ENCODE measurements around the gene REPS1. TPM values are rescaled to one million over a fixed set of nuclear protein-coding genes. Genes with fewer than 3 reads are reported as not detected.

Gene REPS1
- total and polyA plus RNA-seq, 7 experiments from 2014 or later, result 24.7 to 74.6 (median 65.4) TPM

DNA sequence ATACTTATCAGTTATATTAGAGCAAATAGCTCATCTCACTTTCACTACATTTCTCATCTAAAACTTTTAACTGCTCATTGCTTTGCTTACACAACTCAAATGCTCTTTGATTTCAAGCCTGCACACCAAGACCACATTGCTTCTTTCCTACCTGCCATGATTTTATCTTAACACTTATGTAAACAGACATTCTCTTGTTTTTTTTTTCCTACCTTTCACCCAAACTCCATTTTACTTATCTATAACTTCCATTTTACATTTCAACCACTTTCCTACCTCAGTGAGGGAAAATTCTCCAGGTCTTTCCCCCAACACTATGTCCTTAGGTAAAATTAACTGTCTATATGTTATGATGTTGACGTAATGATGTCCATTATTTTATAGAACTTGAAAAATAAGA is 24.0 kb downstream of the REPS1 start:
- no peak overlapping the region for H3K27ac ChIP-seq (ENCODE audit: low read depth, low read length)
- H3K36me3 Mint-ChIP-seq, result peaks cover 0 to 6% (median 0%) of the 10 kb centered on the region in 5 donors
- ChIA-PET CTCF (no interaction called here), POLR2A (interaction anchor here (1.1 kb wide), 1 partner anchor 300 kb away, joined by 3 read pairs; no protein-coding TSS in a partner anchor)
- H3K4me3 ChIP-seq (ENCODE audit: low read length), result no peak overlapping the region
- H3K9me3 ChIP-seq (ENCODE audit: control insufficient read depth in 2 of 3, low read length in 3 of 3), result no peaks in the 10 kb centered on the region
- intact Hi-C loops (cut with micrococcal nuclease), result no loop called here
- H3K4me1 Mint-ChIP-seq, result peaks cover 7 to 64% (median 53%) of the 10 kb centered on the region in 7 donors
- H3K27ac Mint-ChIP-seq, result no peak overlapping the region
- DNase-seq, result no peak
- H3K9me3 Mint-ChIP-seq, result no peaks in the 10 kb centered on the region
- peaks cover 3 to 10% of the 10 kb centered on the region in 2 donors for H3K4me1 ChIP-seq (ENCODE audit: control insufficient read depth in 2 of 2, insufficient read depth in 2 of 2, low read length in 2 of 2)
- ATAC-seq, result no peak
- H3K27me3 ChIP-seq (ENCODE audit: control insufficient read depth in 2 of 2, insufficient read depth in 2 of 2, low read length in 2 of 2), result no peaks in the 10 kb centered on the region
- no peaks in the 10 kb centered on the region for H3K27me3 Mint-ChIP-seq
- no peaks in the 10 kb centered on the region for H3K36me3 ChIP-seq (ENCODE audit: control insufficient read depth in 2 of 3, insufficient read depth in 3 of 3, low read length in 3 of 3)
- H3K4me3 Mint-ChIP-seq, result no peak overlapping the region

GRCh38 chr6:138963531-138963930 is 24.5 kb downstream of the REPS1 start:
- H3K9me3 ChIP-seq (ENCODE audit: control insufficient read depth in 2 of 3, low read length in 3 of 3), result no peaks in the 10 kb centered on the region
- no peak overlapping the region for H3K4me3 ChIP-seq (ENCODE audit: low read length)
- no peaks in the 10 kb centered on the region for H3K27me3 ChIP-seq (ENCODE audit: control insufficient read depth in 2 of 2, insufficient read depth in 2 of 2, low read length in 2 of 2)
- no peak overlapping the region for H3K4me3 Mint-ChIP-seq
- H3K4me1 Mint-ChIP-seq, result peaks cover 12 to 64% (median 53%) of the 10 kb centered on the region in 7 donors
- no peak for DNase-seq
- H3K27ac ChIP-seq (ENCODE audit: low read depth, low read length), result no peak overlapping the region
- H3K27me3 Mint-ChIP-seq, result no peaks in the 10 kb centered on the region
- H3K4me1 ChIP-seq (ENCODE audit: control insufficient read depth in 2 of 2, insufficient read depth in 2 of 2, low read length in 2 of 2), result peaks cover 5 to 15% of the 10 kb centered on the region in 2 donors
- H3K36me3 Mint-ChIP-seq, result peaks cover 0 to 6% (median 0%) of the 10 kb centered on the region in 5 donors
- H3K9me3 Mint-ChIP-seq, result no peaks in the 10 kb centered on the region
- ChIA-PET CTCF (no interaction called here), POLR2A (no interaction called here)
- no peak for ATAC-seq
- no peak overlapping the region for H3K27ac Mint-ChIP-seq
- intact Hi-C loops (cut with micrococcal nuclease), result no loop called here
- no peaks in the 10 kb centered on the region for H3K36me3 ChIP-seq (ENCODE audit: control insufficient read depth in 2 of 3, insufficient read depth in 3 of 3, low read length in 3 of 3)

DNA sequence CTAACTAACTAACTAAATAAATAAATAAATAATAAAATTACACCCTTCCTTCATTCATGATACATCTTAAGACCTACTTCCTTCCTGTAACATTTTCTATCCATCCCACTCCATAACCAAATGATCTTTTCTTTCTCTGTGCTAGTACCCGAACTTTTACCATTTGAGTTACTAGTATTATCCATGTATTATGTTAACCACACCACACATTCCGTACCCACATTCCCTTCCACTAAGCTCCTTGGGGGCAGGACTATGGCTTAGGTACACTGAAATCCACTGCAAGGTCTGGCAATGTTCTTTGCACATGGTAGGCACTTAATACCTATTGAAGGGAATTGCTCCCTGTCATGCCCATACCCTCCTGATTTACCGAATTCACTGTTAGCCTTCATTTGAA is 24.9 kb downstream of the REPS1 start:
- intact Hi-C loops (cut with micrococcal nuclease), result no loop called here
- no peak overlapping the region for H3K27ac ChIP-seq (ENCODE audit: low read depth, low read length)
- Mint-ChIP-seq H3K36me3 (peaks cover 0 to 6% (median 0%) of the 10 kb centered on the region in 5 donors), H3K9me3 (no peaks in the 10 kb centered on the region), H3K27me3 (no peaks in the 10 kb centered on the region), H3K27ac (no peak overlapping the region), H3K4me3 (no peak overlapping the region), H3K4me1 (peaks cover 16 to 66% (median 56%) of the 10 kb centered on the region in 7 donors)
- no peak for DNase-seq
- no peaks in the 10 kb centered on the region for H3K9me3 ChIP-seq (ENCODE audit: control insufficient read depth in 2 of 3, low read length in 3 of 3)
- ATAC-seq, result no peak
- peaks cover 9 to 19% of the 10 kb centered on the region in 2 donors for H3K4me1 ChIP-seq (ENCODE audit: control insufficient read depth in 2 of 2, insufficient read depth in 2 of 2, low read length in 2 of 2)
- H3K27me3 ChIP-seq (ENCODE audit: control insufficient read depth in 2 of 2, insufficient read depth in 2 of 2, low read length in 2 of 2), result no peaks in the 10 kb centered on the region
- no peaks in the 10 kb centered on the region for H3K36me3 ChIP-seq (ENCODE audit: control insufficient read depth in 2 of 3, insufficient read depth in 3 of 3, low read length in 3 of 3)
- ChIA-PET POLR2A (interaction anchor here (0.6 kb wide), 1 partner anchor 10 kb away, joined by 3 read pairs; no protein-coding TSS in a partner anchor), CTCF (no interaction called here)
- H3K4me3 ChIP-seq (ENCODE audit: low read length), result no peak overlapping the region

DNA sequence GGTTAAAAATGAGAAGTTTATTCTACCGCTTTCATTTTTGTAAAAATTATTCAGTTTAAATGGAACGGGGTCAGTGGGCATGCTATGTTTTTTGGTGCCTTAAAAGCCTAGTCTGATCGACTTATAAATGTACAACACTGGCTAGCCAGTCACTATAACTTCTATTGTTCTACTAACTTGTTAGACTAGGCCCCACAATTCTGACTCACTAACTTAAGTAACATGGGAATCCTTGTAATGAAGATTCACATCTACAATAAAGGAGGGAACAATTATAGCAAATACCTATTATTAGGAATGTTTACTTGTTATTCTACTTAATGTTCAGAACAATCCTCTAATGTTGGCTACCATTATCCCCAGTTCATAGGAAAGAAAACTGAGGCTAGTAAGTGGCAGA is 28.5 kb downstream of the REPS1 start:
- DNase-seq, result no peak
- no peaks in the 10 kb centered on the region for H3K27me3 ChIP-seq (ENCODE audit: control insufficient read depth in 2 of 2, insufficient read depth in 2 of 2, low read length in 2 of 2)
- peaks cover 11 to 14% of the 10 kb centered on the region in 2 donors for H3K4me1 ChIP-seq (ENCODE audit: control insufficient read depth in 2 of 2, insufficient read depth in 2 of 2, low read length in 2 of 2)
- CTCF ChIA-PET, result interaction anchor here (0.7 kb wide), 1 partner anchor 1874 kb away, joined by 3 read pairs; no protein-coding TSS in a partner anchor
- intact Hi-C loops (cut with micrococcal nuclease), result loop anchor here in 1 of 2 donors (2.0 kb wide), 1 partner anchor 15 kb away; no protein-coding TSS in a partner anchor
- Mint-ChIP-seq H3K4me1 (peaks cover 39 to 71% (median 52%) of the 10 kb centered on the region in 7 donors), H3K4me3 (peak overlapping the region in 4 of 10 donors; percentile 49 to 71 (median 58)), H3K27ac (peak overlapping the region in 3 of 9 donors; percentile 1 to 56 (median 41)), H3K9me3 (no peaks in the 10 kb centered on the region), H3K36me3 (peaks cover 0 to 5% (median 0%) of the 10 kb centered on the region in 5 donors), H3K27me3 (no peaks in the 10 kb centered on the region)
- POLR2A ChIA-PET, result no interaction called here
- H3K9me3 ChIP-seq (ENCODE audit: control insufficient read depth in 2 of 3, low read length in 3 of 3), result no peaks in the 10 kb centered on the region
- no peak for ATAC-seq
- H3K36me3 ChIP-seq (ENCODE audit: control insufficient read depth in 2 of 3, insufficient read depth in 3 of 3, low read length in 3 of 3), result no peaks in the 10 kb centered on the region
- no peak overlapping the region for H3K4me3 ChIP-seq (ENCODE audit: low read length)
- no peak overlapping the region for H3K27ac ChIP-seq (ENCODE audit: low read depth, low read length)

GRCh38 chr6:138958595-138958994 is 29.5 kb downstream of the REPS1 start:
- Mint-ChIP-seq H3K4me1 (peaks cover 40 to 80% (median 60%) of the 10 kb centered on the region in 7 donors), H3K9me3 (peaks cover 0 to 5% (median 0%) of the 10 kb centered on the region in 11 donors), H3K36me3 (peaks cover 0 to 12% (median 5%) of the 10 kb centered on the region in 5 donors), H3K27me3 (no peaks in the 10 kb centered on the region), H3K4me3 (peak overlapping the region in 9 of 10 donors; percentile 26 to 73 (median 64)), H3K27ac (peak overlapping the region in 5 of 9 donors; percentile 44 to 75 (median 62))
- no peaks in the 10 kb centered on the region for H3K9me3 ChIP-seq (ENCODE audit: control insufficient read depth in 2 of 3, low read length in 3 of 3)
- no peak overlapping the region for H3K27ac ChIP-seq (ENCODE audit: low read depth, low read length)
- no peak for DNase-seq
- no peak for ATAC-seq
- H3K27me3 ChIP-seq (ENCODE audit: control insufficient read depth in 2 of 2, insufficient read depth in 2 of 2, low read length in 2 of 2), result no peaks in the 10 kb centered on the region
- H3K4me1 ChIP-seq (ENCODE audit: control insufficient read depth in 2 of 2, insufficient read depth in 2 of 2, low read length in 2 of 2), result peaks cover 11 to 14% of the 10 kb centered on the region in 2 donors
- H3K4me3 ChIP-seq (ENCODE audit: low read length), result no peak overlapping the region
- POLR2A ChIA-PET, result interaction anchor here (0.6 kb wide), 1 partner anchor 416 kb away, joined by 4 read pairs; no protein-coding TSS in a partner anchor
- intact Hi-C loops (cut with micrococcal nuclease), result loop anchor here in 1 of 2 donors (2.0 kb wide), 1 partner anchor 16 kb away; no protein-coding TSS in a partner anchor
- H3K36me3 ChIP-seq (ENCODE audit: control insufficient read depth in 2 of 3, insufficient read depth in 3 of 3, low read length in 3 of 3), result no peaks in the 10 kb centered on the region
- CTCF ChIA-PET, result no interaction called here

DNA sequence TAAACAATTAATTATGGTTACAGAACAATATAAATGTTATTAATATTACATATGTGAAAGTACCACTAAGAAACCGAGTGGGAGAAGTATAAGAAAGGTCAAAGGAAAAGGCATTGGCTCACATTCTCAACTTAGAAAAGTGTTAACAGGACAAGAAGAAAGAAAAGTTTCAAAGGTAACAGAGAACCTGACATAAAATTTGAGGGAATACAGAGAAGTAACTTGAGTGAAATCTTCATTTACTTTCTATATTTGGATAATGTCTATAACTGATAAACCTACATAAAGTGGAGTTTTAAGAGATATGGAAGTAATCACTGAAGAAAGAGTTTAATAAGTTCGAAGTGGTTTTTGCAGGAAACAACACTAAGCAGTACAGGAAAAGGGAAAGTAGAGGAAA is 30.1 kb downstream of the REPS1 start:
- POLR2A ChIA-PET, result no interaction called here
- ATAC-seq, result no peak

More for the DNA sequence above, 30.1 kb downstream of the REPS1 start:
- intact Hi-C loops (cut with micrococcal nuclease), result loop anchor here in 1 of 2 donors (2.0 kb wide), 1 partner anchor 17 kb away; no protein-coding TSS in a partner anchor
- H3K27me3 ChIP-seq (ENCODE audit: control insufficient read depth in 2 of 2, insufficient read depth in 2 of 2, low read length in 2 of 2), result no peaks in the 10 kb centered on the region
- H3K4me3 Mint-ChIP-seq, result peak overlapping the region in 9 of 10 donors; percentile 30 to 73 (median 64)
- H3K27me3 Mint-ChIP-seq, result no peaks in the 10 kb centered on the region
- DNase-seq, result no peak
- H3K9me3 ChIP-seq (ENCODE audit: control insufficient read depth in 2 of 3, low read length in 3 of 3), result no peaks in the 10 kb centered on the region
- no peaks in the 10 kb centered on the region for H3K36me3 ChIP-seq (ENCODE audit: control insufficient read depth in 2 of 3, insufficient read depth in 3 of 3, low read length in 3 of 3)
- CTCF ChIA-PET, result no interaction called here
- H3K4me1 ChIP-seq (ENCODE audit: control insufficient read depth in 2 of 2, insufficient read depth in 2 of 2, low read length in 2 of 2), result peaks cover 11 to 14% of the 10 kb centered on the region in 2 donors
- peaks cover 0 to 5% (median 0%) of the 10 kb centered on the region in 11 donors for H3K9me3 Mint-ChIP-seq
- peak overlapping the region in 7 of 9 donors; percentile 24 to 75 (median 44) for H3K27ac Mint-ChIP-seq
- H3K27ac ChIP-seq (ENCODE audit: low read depth, low read length), result no peak overlapping the region
- H3K4me1 Mint-ChIP-seq, result peaks cover 47 to 87% (median 67%) of the 10 kb centered on the region in 7 donors
- peaks cover 0 to 12% (median 5%) of the 10 kb centered on the region in 5 donors for H3K36me3 Mint-ChIP-seq
- H3K4me3 ChIP-seq (ENCODE audit: low read length), result no peak overlapping the region

All from naive thymus-derived CD4-positive, alpha-beta T cell (primary cell).